GM19324 (cell line): Measurements from ENCODE around the gene RAB15.

ENCODE experiments used
- ATAC-seq: cut with Tn5 transposase; IDR thresholded peaks from one replicate; pipeline ENCODE4 v1.9.1; 2021; ENCODE audit warnings: mild to moderate bottlenecking, moderate library complexity; ENCODE audit not compliant: unreplicated experiment, low FRiP score

Gene RAB15

GRCh38 chr14:64990939-64991338 is 18.8 kb upstream of the RAB15 start:
- no peak for ATAC-seq

- no peak for ATAC-seq
Measured at GRCh38 chr14:64990296-64990695, 18.2 kb upstream of the RAB15 start.

- ATAC-seq, result no peak
Measured at GRCh38 chr14:64987438-64987767, 15.3 kb upstream of the RAB15 start.

- ATAC-seq, result peak; percentile 95
Measured at GRCh38 chr14:64986648-64987437, 14.7 kb upstream of the RAB15 start, which contains the start of gene FNTB. Gene FNTB, plus strand, starts transcription at chr14:64986895. Its CDS starts 59 bp downstream, at chr14:64986954.

GRCh38 chr14:64983439-64984310 is 11.5 kb upstream of the RAB15 start:
- ATAC-seq, result no peak

GRCh38 chr14:64979336-64980074 is 7.4 kb upstream of the RAB15 start:
- ATAC-seq, result no peak

GRCh38 chr14:64974563-64974962 is 2.4 kb upstream of the RAB15 start:
- no peak for ATAC-seq

- no peak for ATAC-seq
Measured at GRCh38 chr14:64973826-64974225, 1.7 kb upstream of the RAB15 start.

GRCh38 chr14:64973026-64973442 is 898 bp upstream of the RAB15 start:
- ATAC-seq, result no peak

GRCh38 chr14:64971491-64971942 is 619 bp downstream of the RAB15 start:
- ATAC-seq, result no peak

- no peak for ATAC-seq
Measured at GRCh38 chr14:64970776-64971477, 1.2 kb downstream of the RAB15 start.

- ATAC-seq, result no peak
Measured at GRCh38 chr14:64970041-64970440, 2.1 kb downstream of the RAB15 start.

- ATAC-seq, result no peak
Measured at GRCh38 chr14:64968651-64969050, 3.5 kb downstream of the RAB15 start.

GRCh38 chr14:64968167-64968566 is 4.0 kb downstream of the RAB15 start:
- ATAC-seq, result no peak

- no peak for ATAC-seq
Measured at GRCh38 chr14:64966976-64967375, 5.2 kb downstream of the RAB15 start.

- ATAC-seq, result no peak
Measured at GRCh38 chr14:64965356-64966000, 6.7 kb downstream of the RAB15 start.

- ATAC-seq, result no peak
Measured at GRCh38 chr14:64963611-64964010, 8.5 kb downstream of the RAB15 start.

GRCh38 chr14:64960762-64961276 is 11.3 kb downstream of the RAB15 start:
- no peak for ATAC-seq

- no peak for ATAC-seq
Measured at GRCh38 chr14:64958743-64959142, 13.4 kb downstream of the RAB15 start.

- ATAC-seq, result no peak
Measured at GRCh38 chr14:64958201-64958600, 13.9 kb downstream of the RAB15 start.
